Measurements from ENCODE around the gene HS3ST3A1.

- TF ChIP-seq, protein P1, sequence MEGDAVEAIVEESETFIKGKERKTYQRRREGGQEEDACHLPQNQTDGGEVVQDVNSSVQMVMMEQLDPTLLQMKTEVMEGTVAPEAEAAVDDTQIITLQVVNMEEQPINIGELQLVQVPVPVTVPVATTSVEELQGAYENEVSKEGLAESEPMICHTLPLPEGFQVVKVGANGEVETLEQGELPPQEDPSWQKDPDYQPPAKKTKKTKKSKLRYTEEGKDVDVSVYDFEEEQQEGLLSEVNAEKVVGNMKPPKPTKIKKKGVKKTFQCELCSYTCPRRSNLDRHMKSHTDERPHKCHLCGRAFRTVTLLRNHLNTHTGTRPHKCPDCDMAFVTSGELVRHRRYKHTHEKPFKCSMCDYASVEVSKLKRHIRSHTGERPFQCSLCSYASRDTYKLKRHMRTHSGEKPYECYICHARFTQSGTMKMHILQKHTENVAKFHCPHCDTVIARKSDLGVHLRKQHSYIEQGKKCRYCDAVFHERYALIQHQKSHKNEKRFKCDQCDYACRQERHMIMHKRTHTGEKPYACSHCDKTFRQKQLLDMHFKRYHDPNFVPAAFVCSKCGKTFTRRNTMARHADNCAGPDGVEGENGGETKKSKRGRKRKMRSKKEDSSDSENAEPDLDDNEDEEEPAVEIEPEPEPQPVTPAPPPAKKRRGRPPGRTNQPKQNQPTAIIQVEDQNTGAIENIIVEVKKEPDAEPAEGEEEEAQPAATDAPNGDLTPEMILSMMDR (IDR thresholded peaks at IDR 0.05) = no peak
- TF ChIP-seq POLR2A (IDR thresholded peaks at IDR 0.05) = no peak
Observed at GRCh38 chr17:13595599-13595899, 6.2 kb downstream of the HS3ST3A1 start.

Measured in vagina (tissue), 2 donors.